Measurements from ENCODE around the gene PIM1. TPM values are rescaled to one million over a fixed set of nuclear protein-coding genes. Genes with fewer than 3 reads are reported as not detected.
"Not testable (repeated sequence)": the region's sequence is repeated elsewhere in the genome, so short reads cannot be mapped to it uniquely, and the experiment has no call there.

PIM1 gene
- total RNA-seq, 1 experiment from 2014 or later, result 9.2 TPM

DNA sequence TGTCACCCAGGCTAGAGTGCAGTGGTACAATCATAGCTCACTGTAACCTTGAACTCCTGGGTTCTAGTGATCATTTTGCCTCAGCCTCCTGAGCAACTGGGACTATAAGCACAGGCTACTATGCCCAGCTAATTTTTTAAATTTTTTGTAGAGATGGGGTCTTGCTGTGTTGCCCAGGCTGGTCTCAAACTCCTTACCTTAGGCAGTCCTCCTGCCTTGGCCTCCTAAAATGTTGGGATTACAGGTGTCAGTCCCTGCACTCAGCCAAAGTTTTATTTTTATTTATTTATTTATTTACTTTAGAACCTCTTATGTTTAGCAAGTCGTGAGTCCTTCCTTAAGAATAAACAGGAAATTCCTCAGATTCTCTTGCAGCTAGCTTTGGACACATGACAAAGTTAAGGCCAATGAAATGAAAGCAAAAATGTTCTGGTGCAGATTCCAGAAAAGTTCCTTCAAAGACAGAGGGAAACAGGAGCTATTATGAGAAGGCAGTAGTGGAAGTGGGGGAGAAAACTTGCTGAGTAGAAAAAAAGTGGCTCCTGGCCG, 19.1 kb downstream of the PIM1 start:
- no peak for DNase-seq (ENCODE audit: low spot score)

DNA sequence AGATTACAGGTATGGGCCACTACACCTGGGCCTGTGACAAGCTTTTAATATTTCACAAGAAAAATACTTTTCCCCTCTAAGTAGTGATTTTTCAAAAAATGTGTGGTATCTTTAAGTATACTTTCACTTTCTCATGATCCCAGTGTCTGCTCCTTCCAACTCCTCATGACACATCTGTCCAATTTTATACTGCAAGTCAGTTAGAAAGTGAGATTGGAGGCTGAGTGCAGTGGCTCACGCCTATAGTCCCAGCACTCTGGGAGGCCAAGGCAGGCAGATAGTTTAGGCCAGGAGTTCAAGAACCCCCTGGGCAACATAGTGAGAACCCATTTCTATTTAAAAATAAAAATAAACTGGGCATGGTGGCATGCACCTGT, 20.2 kb downstream of the PIM1 start:
- no peak for DNase-seq (ENCODE audit: low spot score)

DNA sequence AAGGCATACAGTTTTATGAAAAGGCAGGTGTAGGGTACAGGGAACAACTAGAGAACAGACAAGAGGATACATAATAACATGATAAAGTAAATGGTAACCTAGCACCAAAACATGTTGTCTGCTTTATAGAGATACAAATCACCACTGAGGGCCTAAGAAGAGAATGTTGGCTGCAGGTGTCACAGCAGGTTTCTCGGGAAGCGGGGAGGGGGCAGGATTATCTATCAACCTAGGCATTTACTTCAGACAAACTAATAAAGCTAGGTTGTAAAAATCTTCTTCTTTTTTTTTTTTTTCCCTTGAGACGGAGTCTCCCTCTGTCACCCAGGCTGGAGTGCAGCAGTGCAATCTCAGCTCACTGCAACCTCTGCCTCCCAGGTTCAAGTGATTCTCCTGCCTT, 22.7 kb downstream of the PIM1 start:
- DNase-seq (ENCODE audit: low spot score), result no peak

DNA sequence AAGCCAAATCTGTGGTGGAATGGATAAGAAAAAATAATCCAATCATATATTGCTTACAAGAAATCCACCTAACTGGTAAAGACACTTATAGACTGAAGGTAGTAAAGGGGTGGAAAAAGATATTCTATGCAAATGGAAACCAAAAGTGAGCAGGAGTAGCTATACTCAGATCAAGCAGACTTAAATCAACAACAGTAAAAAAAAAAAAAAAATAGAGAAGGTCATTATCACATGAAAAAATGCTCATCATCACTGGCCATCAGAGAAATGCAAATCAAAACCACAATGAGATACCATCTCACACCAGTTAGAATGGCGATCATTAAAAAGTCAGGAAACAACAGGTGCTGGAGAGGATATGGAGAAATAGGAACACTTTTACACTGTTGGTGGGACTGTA, 24.9 kb downstream of the PIM1 start:
- DNase-seq (ENCODE audit: low spot score), result not testable (repeated sequence)

DNA sequence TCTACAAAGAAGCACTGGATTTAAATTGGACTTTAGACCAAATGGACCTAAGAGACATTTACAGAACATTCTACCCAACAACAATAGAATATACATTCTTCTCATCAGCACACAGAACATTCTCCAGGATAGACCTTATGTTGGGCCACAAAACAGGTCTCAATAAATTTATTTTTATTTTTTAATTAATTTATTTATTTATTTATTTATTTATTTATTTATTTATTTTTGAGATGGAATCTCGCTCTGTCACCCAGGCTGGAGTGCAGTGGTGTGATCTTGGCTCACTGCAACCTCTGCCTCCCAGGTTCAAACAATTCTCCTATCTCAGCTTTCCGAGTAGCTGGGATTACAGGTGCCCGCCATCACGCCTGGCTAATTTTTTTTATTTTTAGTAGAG, 26.5 kb downstream of the PIM1 start:
- DNase-seq (ENCODE audit: low spot score), result not testable (repeated sequence)

DNA sequence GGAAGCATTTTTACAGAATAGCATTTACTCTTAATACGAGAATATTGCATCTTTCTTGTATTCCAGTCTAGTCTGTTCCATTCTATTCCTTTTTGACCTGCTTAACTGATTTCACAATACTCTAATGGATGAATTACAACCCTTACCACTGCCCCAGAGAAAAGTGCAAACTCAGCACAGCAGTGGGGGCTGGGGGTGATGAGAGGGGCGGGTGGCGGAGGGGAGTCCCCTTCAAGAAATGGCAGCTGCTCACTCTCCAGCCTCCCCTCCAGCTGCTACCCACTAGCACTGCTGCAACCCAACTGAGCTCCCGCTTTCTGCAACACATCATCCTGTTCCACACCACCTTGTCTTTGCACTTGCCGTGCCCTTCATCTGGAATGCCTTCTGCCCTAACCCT, 30.1 kb downstream of the PIM1 start:
- DNase-seq (ENCODE audit: low spot score), result no peak

DNA sequence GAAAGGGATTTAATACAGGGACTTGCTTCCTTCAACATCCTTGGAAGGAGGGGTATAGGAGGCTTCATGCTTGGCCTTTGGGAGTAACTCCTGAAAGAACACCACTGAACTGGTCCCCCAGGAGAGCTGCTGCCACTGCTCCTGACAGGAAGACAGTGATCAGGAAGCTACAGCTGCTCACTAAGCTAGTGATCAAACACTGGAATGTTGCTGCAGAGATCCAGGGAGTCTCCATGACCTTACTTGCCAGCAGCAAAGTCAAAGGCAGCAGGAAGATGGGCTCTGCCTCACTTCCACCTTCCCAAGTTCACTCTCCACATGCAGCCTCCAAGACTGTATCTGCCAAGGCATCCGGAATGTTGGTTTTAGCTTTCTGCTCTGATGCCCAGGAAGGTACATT, 31.8 kb downstream of the PIM1 start:
- no peak for DNase-seq (ENCODE audit: low spot score)

DNA sequence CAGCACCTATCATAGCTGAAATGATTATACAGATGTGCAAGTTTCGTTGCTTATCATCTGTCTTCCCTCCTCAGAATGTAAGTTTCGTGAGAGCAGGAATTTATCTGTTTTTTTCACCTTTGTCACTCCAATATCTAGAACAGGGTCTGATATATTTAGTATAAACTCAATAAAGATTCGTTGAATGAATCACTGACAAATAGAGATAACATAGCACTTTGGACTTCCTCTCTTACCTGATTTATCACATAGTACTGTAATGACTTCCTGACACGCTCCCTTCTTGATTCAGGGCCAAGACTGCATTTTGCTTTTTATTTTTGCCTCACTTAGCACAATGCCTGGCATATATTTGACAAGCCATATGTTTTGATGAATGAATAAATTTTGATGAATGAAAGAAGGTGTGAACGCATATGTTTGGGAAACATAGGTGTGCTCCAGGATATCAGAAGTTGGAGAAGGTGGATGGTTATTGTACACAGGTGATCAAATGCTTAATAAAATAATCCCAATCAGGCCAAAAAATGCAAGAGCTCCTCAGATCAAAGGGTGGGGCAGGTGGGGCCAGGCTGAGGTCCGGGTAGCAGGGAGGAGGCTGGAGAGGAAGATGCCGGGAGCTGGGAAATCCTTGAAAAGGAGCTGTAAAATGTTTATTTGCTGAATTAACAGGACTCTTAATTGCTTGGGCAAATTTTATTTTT, 33.0 kb downstream of the PIM1 start:
- DNase-seq (ENCODE audit: low spot score), result no peak

DNA sequence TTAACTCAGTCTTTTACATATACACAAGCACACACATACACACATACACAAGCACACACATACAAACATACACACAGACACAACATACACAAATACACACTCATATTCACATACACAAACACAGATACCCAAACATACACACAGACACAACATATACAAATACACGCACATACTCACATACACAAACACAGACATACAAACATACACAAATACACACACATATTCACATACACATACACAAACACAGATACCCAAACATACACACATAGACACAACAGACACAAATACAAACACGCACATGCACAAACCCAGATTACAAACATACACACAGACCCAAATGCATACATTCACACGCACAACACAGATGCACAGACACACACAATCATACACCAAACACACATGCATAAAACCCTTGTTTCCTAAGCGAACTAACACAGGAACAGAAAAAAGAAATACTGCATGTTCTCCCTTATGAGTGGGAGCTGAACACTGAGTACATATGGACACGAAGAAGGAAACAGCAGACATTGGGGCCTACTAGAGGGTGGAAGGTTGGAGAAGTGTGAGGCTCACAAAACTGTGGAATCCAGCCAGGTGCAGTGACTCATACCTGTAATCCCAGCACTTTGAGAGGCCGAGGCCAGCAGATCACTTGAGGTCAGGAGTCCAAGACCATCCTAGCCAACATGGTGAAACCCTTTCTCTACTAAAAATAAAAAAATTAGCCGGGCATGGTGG, 34.2 kb downstream of the PIM1 start:
- peak; percentile 46 for DNase-seq (ENCODE audit: low spot score)

DNA sequence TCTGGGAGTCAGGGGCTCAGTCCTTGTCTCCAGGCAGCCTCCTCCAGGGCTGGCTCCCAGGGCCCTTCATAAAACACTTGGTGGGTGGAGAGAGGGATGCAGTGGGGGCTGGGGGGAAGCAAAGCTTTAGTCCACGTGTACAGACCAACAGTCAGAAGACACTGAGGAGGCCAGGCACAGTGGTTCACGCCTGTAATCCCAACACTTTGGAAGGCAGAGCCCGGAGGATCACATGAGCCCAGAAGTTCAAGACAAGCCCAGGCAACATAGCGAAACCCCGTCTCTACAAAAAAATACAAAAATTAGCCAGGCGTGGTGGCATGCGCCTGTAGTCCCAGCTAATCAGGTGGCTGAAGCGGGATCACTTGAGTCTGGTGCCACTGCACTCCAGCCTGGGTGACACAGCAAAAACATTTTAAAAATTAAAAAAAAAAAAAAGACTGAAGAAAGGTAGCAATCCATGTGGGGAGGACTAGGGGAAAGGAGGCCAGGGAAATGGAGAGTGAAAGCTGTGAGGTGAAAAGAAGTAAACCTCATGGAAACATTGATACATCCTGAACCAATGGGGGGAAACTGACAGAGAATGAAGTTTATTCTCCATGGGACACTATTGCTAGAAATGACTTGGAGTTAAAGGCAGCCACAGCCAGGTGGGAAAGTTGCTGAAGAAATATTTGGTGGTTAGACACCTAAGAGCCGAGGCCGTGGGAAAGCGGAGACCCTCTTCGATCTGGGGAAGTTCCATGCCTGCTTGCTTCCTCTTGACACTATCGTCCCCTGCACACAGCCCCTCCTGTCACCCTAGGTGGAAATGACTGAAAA, 35.4 kb downstream of the PIM1 start:
- DNase-seq (ENCODE audit: low spot score), result no peak

DNA sequence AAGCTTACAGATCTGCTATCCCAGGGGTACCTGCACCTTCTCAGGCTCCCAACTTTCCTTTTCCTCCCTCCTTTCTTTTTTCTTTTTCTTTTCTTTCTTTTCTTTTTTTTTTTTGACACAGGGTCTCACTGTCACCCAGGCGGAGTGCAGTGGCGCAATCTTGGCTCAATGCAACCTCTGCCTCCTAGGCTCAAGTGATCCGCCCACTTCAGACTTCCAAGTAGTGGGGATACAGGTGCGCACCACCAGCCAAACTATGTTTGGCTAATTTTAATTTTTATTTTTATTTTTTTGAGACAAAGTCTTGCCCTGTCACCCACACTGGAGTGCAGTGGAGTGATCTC, 36.0 kb downstream of the PIM1 start:
- DNase-seq (ENCODE audit: low spot score), result no peak

DNA sequence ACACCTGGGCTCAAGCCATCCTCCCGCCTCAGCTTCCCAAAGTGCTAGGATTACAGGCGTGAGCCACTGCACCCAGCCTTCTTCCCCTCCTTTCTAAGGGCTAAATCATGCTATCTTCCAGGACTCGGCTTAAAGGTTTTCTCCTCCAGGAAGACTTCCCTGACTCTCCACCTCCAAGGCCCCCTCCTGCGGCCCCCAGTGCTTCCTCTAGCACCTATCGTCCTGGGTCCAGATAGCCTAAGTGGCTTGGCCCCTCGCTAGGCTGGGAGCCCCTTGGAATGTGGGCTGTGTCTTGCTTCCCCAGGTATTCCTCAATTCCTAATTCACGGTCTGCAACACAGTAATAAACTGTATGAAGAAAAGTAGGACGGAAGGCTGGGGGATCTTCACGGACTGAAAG, 36.7 kb downstream of the PIM1 start:
- no peak for DNase-seq (ENCODE audit: low spot score)

DNA sequence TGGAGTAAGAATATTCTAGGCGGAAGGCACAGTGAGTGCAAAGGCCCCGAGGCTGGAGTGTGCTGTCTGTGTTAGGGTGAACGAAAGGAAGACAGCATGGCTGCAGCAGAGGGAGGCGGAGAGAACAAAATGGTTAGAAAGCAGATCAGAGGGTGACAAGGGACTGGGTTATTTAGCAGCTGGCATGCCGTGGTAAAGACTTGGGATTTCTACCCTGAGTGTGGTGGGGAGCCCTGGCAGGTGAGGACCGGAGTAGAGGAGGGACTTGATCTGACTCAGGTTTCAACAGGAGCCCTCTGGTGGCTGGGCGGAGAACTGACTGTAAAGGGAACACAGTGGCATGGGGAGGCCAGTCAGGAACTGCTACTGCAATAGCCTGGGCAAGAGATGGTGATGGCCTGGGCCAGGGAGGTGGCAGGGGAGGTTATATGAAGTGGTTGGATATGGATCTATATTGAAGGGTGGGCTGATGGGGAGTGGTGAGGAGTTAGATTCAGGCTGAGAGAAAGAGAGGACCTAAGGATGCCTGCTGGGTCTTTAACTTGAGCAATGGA, 38.0 kb downstream of the PIM1 start:
- DNase-seq (ENCODE audit: low spot score), result peak; percentile 78

DNA sequence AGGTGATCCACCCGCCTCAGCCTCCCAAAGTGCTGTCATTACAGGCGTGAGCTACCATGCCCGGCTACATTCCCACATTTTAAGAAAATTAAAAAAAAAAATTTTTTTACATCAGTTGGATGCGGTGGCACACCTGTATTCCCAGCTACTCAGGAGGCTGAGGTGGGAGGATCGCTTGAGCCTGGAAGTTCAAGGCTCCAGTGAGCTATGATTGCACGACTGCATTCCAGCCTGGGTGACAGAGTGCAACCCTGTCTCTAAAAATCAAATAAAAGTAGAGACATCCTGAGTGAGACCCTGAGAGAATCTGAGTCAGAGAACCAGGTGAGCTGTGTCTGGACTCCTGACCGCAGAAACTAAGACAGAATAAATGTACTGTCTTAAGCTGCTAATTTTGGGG, 38.8 kb downstream of the PIM1 start:
- no peak for DNase-seq (ENCODE audit: low spot score)

DNA sequence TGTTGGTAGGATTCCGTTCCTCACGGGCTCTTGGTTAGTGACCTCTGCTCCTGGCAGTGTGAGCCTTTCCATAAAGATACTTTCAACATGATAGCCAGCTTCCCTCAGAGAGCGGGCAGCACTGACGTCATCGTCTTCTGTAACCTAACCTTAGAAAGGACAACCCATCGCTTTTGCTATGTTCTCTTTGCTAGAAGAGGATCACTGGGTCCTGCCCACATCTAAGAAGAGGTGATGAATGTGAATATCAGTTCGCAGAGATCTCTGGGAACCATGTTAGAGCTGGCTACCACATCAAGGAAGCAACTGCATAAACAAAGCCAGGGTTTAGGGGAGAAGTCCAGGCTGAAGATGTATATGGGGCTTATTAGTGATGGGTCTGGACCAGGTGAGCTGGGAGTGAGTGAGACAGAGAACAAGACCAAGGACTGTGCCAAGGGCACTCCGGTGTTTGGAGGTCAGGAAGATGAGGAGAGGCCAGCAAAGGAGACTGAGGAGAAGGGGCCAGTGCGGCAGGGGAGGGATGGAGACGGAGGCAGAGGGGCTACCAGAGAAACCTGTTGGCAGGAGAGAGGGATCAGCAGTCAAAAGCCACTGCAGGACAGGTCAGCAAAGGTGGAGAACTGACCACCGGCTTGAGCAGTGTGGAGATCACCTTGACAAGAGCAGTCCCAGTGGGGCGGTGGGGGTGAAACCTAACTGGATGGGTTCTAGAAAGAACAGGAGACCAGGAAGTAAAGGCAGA, 39.7 kb downstream of the PIM1 start:
- DNase-seq (ENCODE audit: low spot score), result no peak

DNA sequence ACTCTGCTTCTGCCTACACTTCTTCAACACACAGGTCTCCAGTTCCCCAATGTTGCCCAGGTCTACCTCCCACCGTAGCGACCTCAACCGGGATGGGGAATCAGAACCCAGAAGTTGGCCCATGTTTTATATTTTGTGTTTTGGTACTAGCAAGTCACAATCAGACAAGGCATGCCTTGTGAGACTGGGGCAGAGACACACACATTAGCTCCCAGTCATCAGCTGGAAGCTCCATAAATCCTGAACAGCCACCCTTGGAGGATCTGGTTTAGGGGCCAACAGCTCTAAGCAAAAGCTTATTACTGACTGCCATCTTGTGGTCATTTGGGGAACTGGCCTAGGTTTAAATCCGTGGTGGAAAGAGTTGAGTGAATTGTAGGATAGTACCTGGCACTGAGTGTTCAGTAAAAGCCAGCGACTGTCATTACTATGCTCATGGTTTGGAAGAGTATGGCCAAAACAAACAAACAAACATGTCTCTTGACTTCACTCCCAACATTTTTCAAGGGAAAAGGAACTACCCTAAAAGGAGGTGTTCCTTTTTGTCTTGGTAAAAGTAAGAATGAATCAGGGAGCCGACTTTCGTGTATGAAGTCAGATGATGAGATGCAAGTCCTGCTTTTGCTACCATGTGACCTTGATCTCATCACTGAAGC, 40.5 kb downstream of the PIM1 start:
- DNase-seq (ENCODE audit: low spot score), result peak; percentile 73

DNA sequence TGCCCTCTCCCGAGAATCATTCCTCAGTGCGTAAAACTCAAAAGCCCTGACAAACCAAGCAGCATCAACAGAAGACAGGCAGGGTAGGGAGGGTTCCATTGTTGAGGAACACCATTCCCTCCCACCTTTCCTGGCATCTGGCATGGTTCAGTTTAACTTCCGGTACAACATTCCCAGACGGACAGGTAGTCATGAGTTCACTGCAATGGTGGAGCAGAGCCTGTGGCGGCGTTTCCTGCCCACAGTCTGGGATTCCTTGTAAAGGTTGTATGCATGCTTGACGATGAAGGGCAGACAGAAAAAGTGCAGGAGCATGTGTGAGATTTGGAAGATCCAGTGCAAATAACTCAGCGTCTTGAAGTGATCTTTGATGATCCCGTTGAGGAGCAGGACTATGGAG, 42.3 kb downstream of the PIM1 start:
- no peak for DNase-seq (ENCODE audit: low spot score)

DNA sequence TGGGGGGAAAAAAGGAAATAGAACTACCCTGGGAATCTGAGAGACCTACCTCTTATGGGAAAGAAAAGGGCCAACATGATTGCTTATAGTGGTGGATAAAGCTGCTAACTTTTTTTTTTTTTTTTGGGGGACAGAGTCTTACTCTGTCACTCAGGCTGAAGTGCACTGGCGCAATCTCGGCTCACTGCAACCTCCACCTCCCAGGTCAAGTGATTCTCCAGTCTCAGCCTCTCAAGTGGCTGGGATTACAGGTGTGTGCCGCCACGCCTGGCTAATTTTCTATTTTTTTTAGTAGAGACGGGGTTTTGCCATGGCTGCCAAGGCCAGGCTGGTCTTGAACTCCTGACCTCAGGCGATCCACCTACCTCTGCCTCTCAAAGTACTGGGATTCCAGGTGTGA, 48.1 kb downstream of the PIM1 start:
- no peak for DNase-seq (ENCODE audit: low spot score)

DNA sequence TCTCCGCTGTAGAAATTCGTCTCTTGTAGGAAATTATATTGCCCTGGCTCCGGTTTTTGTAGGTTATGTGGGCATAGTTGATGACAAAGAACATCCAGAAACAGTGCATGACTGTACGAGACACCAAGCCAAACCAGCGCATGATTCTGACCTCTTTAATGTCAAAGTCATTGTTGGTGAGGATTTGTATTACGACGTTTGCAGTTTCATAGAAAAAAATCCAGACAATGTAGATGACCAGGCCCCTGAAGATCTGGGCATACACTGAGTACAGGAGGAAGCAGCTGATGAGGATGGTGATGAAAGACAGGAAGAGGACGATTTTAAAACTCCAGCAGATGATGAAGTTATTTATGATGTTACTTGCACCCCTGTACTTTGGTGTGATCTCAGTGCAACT, 48.6 kb downstream of the PIM1 start:
- no peak for DNase-seq (ENCODE audit: low spot score)

DNA sequence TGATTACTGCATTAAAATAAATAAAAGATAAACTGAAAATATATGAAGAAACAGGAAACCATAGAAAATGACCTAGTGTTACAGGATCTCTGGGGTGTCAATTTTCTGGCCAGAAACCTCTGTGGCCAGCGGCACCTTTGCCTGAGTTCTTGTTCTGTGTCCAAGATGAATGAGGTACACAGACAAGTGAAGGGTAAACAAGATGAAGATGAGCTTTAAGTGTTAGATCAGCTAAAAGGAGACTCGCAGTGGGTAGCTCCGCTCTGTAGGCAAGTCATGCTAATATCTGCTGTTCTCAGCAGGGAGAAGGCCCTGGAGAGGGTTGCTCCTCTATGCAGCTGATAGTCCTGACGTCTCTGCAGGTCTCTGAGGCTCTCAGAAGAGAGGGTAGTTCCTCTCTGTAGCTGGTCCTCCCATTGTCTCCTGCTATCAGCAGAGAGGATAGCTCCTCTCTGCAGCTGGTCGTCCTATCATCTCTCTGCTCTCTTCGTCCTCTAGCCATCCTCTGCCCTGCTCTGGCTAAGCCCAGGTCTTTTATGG, 51.7 kb downstream of the PIM1 start:
- DNase-seq (ENCODE audit: low spot score), result no peak
